ENCODE data around the gene ZAR1. TPM values are rescaled to one million over a fixed set of nuclear protein-coding genes. Genes with fewer than 3 reads are reported as not detected.
"Not testable (repeated sequence)": the region's sequence is repeated elsewhere in the genome, so short reads cannot be mapped to it uniquely, and the experiment has no call there.

Gene ZAR1
- not detected in 3 replicates for total RNA-seq
- long read RNA-seq = 0 reads

GRCh38 chr4:48490012-48490679 is at the start of gene ZAR1:
Gene ZAR1 (plus strand): TSS chr4:48490252. CDS start chr4:48490292, 40 bp downstream.
- no peak for DNase-seq (ENCODE audit: low spot score)
- Mint-ChIP-seq H3K9me3 (ENCODE audit: low read depth) (no peaks in the 10 kb centered on the region), H3K27ac (ENCODE audit: unreplicated experiment) (no peak within 1 kb of the TSS), H3K36me3 (ENCODE audit: low read depth) (no peaks in the 10 kb centered on the region), H3K27me3 (ENCODE audit: low read depth) (peaks cover 39% of the 10 kb centered on the region), H3K4me1 (ENCODE audit: low read depth) (no peaks in the 10 kb centered on the region), H3K4me3 (ENCODE audit: unreplicated experiment) (peak within 1 kb of the TSS; percentile 33)
- TF ChIP-seq, protein P1, sequence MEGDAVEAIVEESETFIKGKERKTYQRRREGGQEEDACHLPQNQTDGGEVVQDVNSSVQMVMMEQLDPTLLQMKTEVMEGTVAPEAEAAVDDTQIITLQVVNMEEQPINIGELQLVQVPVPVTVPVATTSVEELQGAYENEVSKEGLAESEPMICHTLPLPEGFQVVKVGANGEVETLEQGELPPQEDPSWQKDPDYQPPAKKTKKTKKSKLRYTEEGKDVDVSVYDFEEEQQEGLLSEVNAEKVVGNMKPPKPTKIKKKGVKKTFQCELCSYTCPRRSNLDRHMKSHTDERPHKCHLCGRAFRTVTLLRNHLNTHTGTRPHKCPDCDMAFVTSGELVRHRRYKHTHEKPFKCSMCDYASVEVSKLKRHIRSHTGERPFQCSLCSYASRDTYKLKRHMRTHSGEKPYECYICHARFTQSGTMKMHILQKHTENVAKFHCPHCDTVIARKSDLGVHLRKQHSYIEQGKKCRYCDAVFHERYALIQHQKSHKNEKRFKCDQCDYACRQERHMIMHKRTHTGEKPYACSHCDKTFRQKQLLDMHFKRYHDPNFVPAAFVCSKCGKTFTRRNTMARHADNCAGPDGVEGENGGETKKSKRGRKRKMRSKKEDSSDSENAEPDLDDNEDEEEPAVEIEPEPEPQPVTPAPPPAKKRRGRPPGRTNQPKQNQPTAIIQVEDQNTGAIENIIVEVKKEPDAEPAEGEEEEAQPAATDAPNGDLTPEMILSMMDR (IDR thresholded peaks at IDR 0.05) = no peak

DNA sequence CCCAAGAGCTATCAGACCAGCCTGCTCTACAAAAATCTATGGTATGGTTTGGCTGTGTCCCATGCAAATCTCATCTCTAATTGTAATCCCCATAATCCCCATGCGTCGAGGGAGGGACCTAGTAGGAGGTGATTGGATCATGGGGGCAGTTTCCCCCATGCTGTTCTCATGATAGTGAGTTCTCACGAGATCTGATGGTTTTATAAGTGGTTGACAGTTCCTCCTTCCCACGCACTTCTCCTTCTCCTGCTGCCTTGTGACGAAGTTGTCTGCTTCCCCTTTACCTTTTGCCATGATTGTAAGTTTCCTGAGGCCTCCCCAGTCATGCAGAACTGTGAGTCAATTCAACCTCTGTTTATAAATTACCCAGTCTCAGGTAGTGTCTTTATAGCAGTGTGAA is 49.1 kb upstream of the ZAR1 start:
- not testable (repeated sequence) for DNase-seq (ENCODE audit: low spot score); H3K36me3 Mint-ChIP-seq (ENCODE audit: low read depth); H3K4me1 Mint-ChIP-seq (ENCODE audit: low read depth); H3K27ac Mint-ChIP-seq (ENCODE audit: unreplicated experiment); H3K4me3 Mint-ChIP-seq (ENCODE audit: unreplicated experiment); H3K27me3 Mint-ChIP-seq (ENCODE audit: low read depth); H3K9me3 Mint-ChIP-seq (ENCODE audit: low read depth)

- Mint-ChIP-seq H3K36me3 (ENCODE audit: low read depth) (no peaks in the 10 kb centered on the region), H3K9me3 (ENCODE audit: low read depth) (no peaks in the 10 kb centered on the region), H3K27me3 (ENCODE audit: low read depth) (peaks cover 3% of the 10 kb centered on the region), H3K4me1 (ENCODE audit: low read depth) (peaks cover under 1% of the 10 kb centered on the region), H3K4me3 (ENCODE audit: unreplicated experiment) (no peak overlapping the region), H3K27ac (ENCODE audit: unreplicated experiment) (no peak overlapping the region)
- no peak for DNase-seq (ENCODE audit: low spot score)
- TF ChIP-seq, protein P1 (IDR thresholded peaks at IDR 0.05) = peak; percentile 85
Observed at GRCh38 chr4:48445704-48446103, 44.3 kb upstream of the ZAR1 start.

DNA sequence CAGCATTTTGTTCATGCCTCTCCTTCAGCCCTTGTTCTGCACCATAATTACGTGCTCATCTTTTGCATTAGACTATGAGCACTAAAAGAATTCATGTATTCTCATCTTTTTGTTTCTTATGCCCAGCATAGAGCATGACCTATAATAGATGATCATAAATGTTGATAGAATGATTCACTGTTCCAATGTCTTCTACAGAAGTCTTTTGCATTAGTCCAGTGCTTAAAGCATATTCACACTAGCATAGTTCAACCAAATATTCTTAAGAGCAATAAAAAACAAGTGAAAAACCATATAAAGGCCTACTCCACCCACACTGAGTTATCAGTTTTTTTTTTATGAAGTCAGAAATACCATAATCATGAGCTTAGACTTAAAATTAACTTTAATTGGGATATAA is 43.4 kb upstream of the ZAR1 start:
- H3K9me3 Mint-ChIP-seq (ENCODE audit: low read depth) = no peaks in the 10 kb centered on the region
- H3K27me3 Mint-ChIP-seq (ENCODE audit: low read depth) = peaks cover 3% of the 10 kb centered on the region
- no peak overlapping the region for H3K4me3 Mint-ChIP-seq (ENCODE audit: unreplicated experiment)
- H3K36me3 Mint-ChIP-seq (ENCODE audit: low read depth) = no peaks in the 10 kb centered on the region
- peaks cover 7% of the 10 kb centered on the region for H3K4me1 Mint-ChIP-seq (ENCODE audit: low read depth)
- TF ChIP-seq, protein P1 (IDR thresholded peaks at IDR 0.05) = no peak
- H3K27ac Mint-ChIP-seq (ENCODE audit: unreplicated experiment) = no peak overlapping the region
- DNase-seq (ENCODE audit: low spot score) = no peak

DNA sequence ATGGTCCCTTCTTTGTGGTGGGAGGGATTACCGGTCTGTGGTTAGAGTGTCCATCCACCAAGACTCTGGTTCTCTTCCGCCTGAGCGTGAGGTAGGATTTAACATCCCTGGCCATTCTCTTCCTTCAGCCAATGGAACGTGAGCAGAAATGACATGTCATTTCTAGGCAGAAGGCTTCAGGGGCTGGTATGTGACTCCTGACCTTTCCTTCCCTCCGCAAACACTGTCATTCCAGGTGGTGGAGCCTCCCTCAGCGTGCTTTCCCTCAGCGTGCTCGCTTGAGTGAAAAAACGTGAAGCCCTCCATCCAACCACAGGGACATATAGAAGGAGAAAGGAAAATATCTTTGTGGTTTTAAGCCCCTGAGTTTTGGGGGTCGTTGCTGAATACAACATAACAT is 40.9 kb upstream of the ZAR1 start:
- TF ChIP-seq, protein P1 (IDR thresholded peaks at IDR 0.05) = no peak
- H3K27ac Mint-ChIP-seq (ENCODE audit: unreplicated experiment) = no peak overlapping the region
- no peaks in the 10 kb centered on the region for H3K9me3 Mint-ChIP-seq (ENCODE audit: low read depth)
- H3K36me3 Mint-ChIP-seq (ENCODE audit: low read depth) = no peaks in the 10 kb centered on the region
- H3K27me3 Mint-ChIP-seq (ENCODE audit: low read depth) = peaks cover 3% of the 10 kb centered on the region
- peaks cover 7% of the 10 kb centered on the region for H3K4me1 Mint-ChIP-seq (ENCODE audit: low read depth)
- no peak for DNase-seq (ENCODE audit: low spot score)
- H3K4me3 Mint-ChIP-seq (ENCODE audit: unreplicated experiment) = no peak overlapping the region

DNA sequence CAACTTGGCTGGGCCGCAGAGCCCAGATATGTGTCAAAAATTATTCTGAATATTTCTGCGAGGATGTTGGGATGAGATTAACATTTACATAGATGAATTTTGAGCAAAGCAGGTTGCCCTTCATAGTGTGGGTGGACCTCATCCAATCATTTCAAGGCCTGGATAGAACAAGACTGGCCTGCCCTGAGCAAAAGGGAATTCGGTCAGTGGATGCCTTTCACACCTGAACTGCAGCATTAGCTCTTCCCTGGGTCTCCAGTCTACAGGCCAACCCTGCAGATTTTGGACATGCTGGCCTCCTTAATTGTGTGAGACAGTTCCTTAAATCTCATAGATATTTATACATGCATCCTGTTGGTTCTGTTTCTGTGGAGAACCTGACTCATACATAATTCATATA is 39.3 kb upstream of the ZAR1 start:
- peaks cover 4% of the 10 kb centered on the region for H3K27me3 Mint-ChIP-seq (ENCODE audit: low read depth)
- H3K4me1 Mint-ChIP-seq (ENCODE audit: low read depth) = peaks cover 7% of the 10 kb centered on the region
- no peak overlapping the region for H3K4me3 Mint-ChIP-seq (ENCODE audit: unreplicated experiment)
- no peaks in the 10 kb centered on the region for H3K36me3 Mint-ChIP-seq (ENCODE audit: low read depth)
- no peak for DNase-seq (ENCODE audit: low spot score)
- H3K27ac Mint-ChIP-seq (ENCODE audit: unreplicated experiment) = no peak overlapping the region
- TF ChIP-seq, protein P1 (IDR thresholded peaks at IDR 0.05) = no peak
- H3K9me3 Mint-ChIP-seq (ENCODE audit: low read depth) = no peaks in the 10 kb centered on the region

- not testable (repeated sequence) for DNase-seq (ENCODE audit: low spot score); H3K9me3 Mint-ChIP-seq (ENCODE audit: low read depth); H3K4me3 Mint-ChIP-seq (ENCODE audit: unreplicated experiment); H3K27ac Mint-ChIP-seq (ENCODE audit: unreplicated experiment); H3K4me1 Mint-ChIP-seq (ENCODE audit: low read depth); H3K36me3 Mint-ChIP-seq (ENCODE audit: low read depth); H3K27me3 Mint-ChIP-seq (ENCODE audit: low read depth)
Observed at GRCh38 chr4:48451656-48452055, 38.4 kb upstream of the ZAR1 start.

Data from chondrocyte (in vitro differentiated cells).